MM.1S (cell line): ENCODE data around the gene RABGAP1L.

Experiments used
- DNase-seq: peaks from one replicate; pipeline ENCODE4 v3.0.0-alpha.2; 2015
- H2AFZ ChIP-seq: fragments of 300-600 bp; sonication (generic); 2 replicates; pipeline ENCODE4 v1.6.0; 2016; ENCODE audit warnings: antibody characterized with exemption, low read length
- H3F3A ChIP-seq: fragments of 300-600 bp; sonication (generic); 2 replicates; pipeline ENCODE4 v1.6.1; 2016; ENCODE audit warnings: mild to moderate bottlenecking, antibody characterized with exemption, low read length, moderate library complexity, mixed read lengths; ENCODE audit not compliant: insufficient read depth
- H3K27ac ChIP-seq: fragments of 300-600 bp; sonication (generic); 2 replicates; pipeline ENCODE4 v1.5.1; 2016; ENCODE audit warnings: mild to moderate bottlenecking, low read length
- H3K27me3 ChIP-seq: fragments of 300-600 bp; sonication (generic); replicated peaks from 2 replicates; pipeline ENCODE4 v1.6.0; 2016; ENCODE audit warnings: low read length; ENCODE audit not compliant: insufficient read depth
- H3K36me3 ChIP-seq: fragments of 300-600 bp; sonication (generic); replicated peaks from 2 replicates; pipeline ENCODE4 v1.6.1; 2016; ENCODE audit warnings: mild to moderate bottlenecking, low read length, mixed read lengths; ENCODE audit not compliant: insufficient read depth
- H3K4me1 ChIP-seq: fragments of 300-600 bp; sonication (generic); 2 replicates; pipeline ENCODE4 v1.6.1; 2016; ENCODE audit warnings: low read length, mixed read lengths
- H3K4me2 ChIP-seq: fragments of 300-600 bp; sonication (generic); 2 replicates; pipeline ENCODE4 v1.6.0; 2016; ENCODE audit warnings: low read depth, low read length
- H3K4me3 ChIP-seq: fragments of 300-600 bp; sonication (generic); 2 replicates; pipeline ENCODE4 v1.5.1; 2016; ENCODE audit warnings: low read length, mixed read lengths
- H3K79me2 ChIP-seq: fragments of 300-600 bp; sonication (generic); 2 replicates; pipeline ENCODE4 v1.6.1; 2016; ENCODE audit warnings: mixed run types, low read length, mixed read lengths
- H3K9ac ChIP-seq: fragments of 300-600 bp; sonication (generic); 2 replicates; pipeline ENCODE4 v1.6.1; 2016; ENCODE audit warnings: low read length, mixed read lengths
- H3K9me2 ChIP-seq: fragments of 300-600 bp; sonication (generic); replicated peaks from 2 replicates; pipeline ENCODE4 v1.6.1; 2016; ENCODE audit warnings: mild to moderate bottlenecking, low read length, mixed read lengths; ENCODE audit not compliant: insufficient read depth
- H3K9me3 ChIP-seq: fragments of 300-600 bp; sonication (generic); replicated peaks from 2 replicates; pipeline ENCODE4 v1.6.1; 2016; ENCODE audit warnings: mild to moderate bottlenecking, low read length, mixed read lengths; ENCODE audit not compliant: insufficient read depth
- H4K20me1 ChIP-seq: fragments of 300-600 bp; sonication (generic); 2 replicates; pipeline ENCODE4 v1.6.1; 2016; ENCODE audit warnings: mild to moderate bottlenecking, low read length, moderate library complexity, mixed read lengths; ENCODE audit not compliant: insufficient read depth
- EZH2 ChIP-seq: fragments of 300-600 bp; sonication (generic); optimal IDR thresholded peaks from 2 replicates; pipeline ENCODE3; 2017; ENCODE audit warnings: low read depth, mild to moderate bottlenecking, antibody characterized with exemption, low read length, mixed read lengths
- EZH2phosphoT487 ChIP-seq: fragments of 300-600 bp; sonication (generic); IDR thresholded peaks from 2 replicates; pipeline ENCODE4 v1.6.1; 2018; ENCODE audit warnings: antibody characterized with exemption, low read length
- TF ChIP-seq, protein P1 (sequence below): fragments of 300-600 bp; sonication (generic); IDR thresholded peaks from 2 replicates; pipeline ENCODE4 v1.5.1; 2016; ENCODE audit warnings: antibody characterized with exemption, low read length, mixed read lengths

The RABGAP1L gene

DNA sequence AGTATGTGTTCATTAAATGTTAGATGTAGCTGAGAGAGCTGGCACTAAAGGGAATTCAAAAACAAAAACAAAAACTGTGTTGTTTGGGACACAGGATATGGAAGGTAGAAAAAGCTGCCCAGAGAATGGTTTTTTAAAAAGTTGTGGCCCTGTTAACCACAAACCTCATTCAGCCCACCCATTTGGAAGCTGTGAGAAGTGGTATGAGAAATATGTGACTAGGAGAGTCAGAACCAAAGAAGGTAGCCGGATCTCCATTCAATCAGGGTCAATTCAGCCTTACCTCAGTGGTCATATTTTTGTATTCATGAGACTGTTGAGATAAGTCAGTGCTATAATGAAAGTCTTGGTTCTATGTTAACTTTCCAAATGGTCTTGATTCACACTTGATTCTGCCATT is 810.7 kb downstream of the RABGAP1L start:
- no peaks in the 10 kb centered on the region for H3K27me3 ChIP-seq
- H3K4me1 ChIP-seq, result peaks cover 74% of the 10 kb centered on the region
- H3K36me3 ChIP-seq, result no peaks in the 10 kb centered on the region
- TF ChIP-seq, protein P1, sequence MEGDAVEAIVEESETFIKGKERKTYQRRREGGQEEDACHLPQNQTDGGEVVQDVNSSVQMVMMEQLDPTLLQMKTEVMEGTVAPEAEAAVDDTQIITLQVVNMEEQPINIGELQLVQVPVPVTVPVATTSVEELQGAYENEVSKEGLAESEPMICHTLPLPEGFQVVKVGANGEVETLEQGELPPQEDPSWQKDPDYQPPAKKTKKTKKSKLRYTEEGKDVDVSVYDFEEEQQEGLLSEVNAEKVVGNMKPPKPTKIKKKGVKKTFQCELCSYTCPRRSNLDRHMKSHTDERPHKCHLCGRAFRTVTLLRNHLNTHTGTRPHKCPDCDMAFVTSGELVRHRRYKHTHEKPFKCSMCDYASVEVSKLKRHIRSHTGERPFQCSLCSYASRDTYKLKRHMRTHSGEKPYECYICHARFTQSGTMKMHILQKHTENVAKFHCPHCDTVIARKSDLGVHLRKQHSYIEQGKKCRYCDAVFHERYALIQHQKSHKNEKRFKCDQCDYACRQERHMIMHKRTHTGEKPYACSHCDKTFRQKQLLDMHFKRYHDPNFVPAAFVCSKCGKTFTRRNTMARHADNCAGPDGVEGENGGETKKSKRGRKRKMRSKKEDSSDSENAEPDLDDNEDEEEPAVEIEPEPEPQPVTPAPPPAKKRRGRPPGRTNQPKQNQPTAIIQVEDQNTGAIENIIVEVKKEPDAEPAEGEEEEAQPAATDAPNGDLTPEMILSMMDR, result no peak
- no peak for TF ChIP-seq EZH2phosphoT487
- TF ChIP-seq EZH2, result no peak
- H3K9me2 ChIP-seq, result no peaks in the 10 kb centered on the region
- H3F3A ChIP-seq, result peaks cover 63% of the 10 kb centered on the region
- H3K4me2 ChIP-seq, result peak overlapping the region; percentile 71
- H3K79me2 ChIP-seq, result no peaks in the 10 kb centered on the region
- no peak overlapping the region for H3K9ac ChIP-seq
- H4K20me1 ChIP-seq, result no peaks in the 10 kb centered on the region
- H2AFZ ChIP-seq, result no peak overlapping the region
- no peak overlapping the region for H3K4me3 ChIP-seq
- DNase-seq, result no peak
- peak overlapping the region; percentile 70; the same call in 1 of the 2 replicates for H3K27ac ChIP-seq
- H3K9me3 ChIP-seq, result no peaks in the 10 kb centered on the region

- Histone ChIP-seq H3K4me2 (peak overlapping the region; percentile 59), H3K79me2 (no peaks in the 10 kb centered on the region)
- no peak for TF ChIP-seq EZH2phosphoT487
- TF ChIP-seq EZH2, result no peak
- TF ChIP-seq, protein P1, result no peak
Observed at GRCh38 chr1:174971466-174971865, 812.1 kb downstream of the RABGAP1L start.

GRCh38 chr1:174971902-174972301 is 812.6 kb downstream of the RABGAP1L start:
- no peak for TF ChIP-seq EZH2
- TF ChIP-seq, protein P1, result peak; percentile 3; the same call in 1 of the 2 replicates
- Histone ChIP-seq H3K27me3 (no peaks in the 10 kb centered on the region), H3K79me2 (no peaks in the 10 kb centered on the region), H3K9ac (peak overlapping the region; percentile 16; the same call in 1 of the 2 replicates), H3F3A (peaks cover 48% of the 10 kb centered on the region), H3K27ac (peak overlapping the region; percentile 54), H3K36me3 (no peaks in the 10 kb centered on the region), H3K4me1 (peaks cover 56% of the 10 kb centered on the region), H3K9me2 (no peaks in the 10 kb centered on the region), H3K9me3 (no peaks in the 10 kb centered on the region), H2AFZ (0 out of 2 replicates have a peak overlapping the region, but pooled peaks have one; percentile 3), H3K4me3 (peak overlapping the region; percentile 11), H4K20me1 (no peaks in the 10 kb centered on the region), H3K4me2 (peak overlapping the region; percentile 59)
- peak; percentile 75 for DNase-seq

More at GRCh38 chr1:174971466-174971865, 812.1 kb downstream of the RABGAP1L start:
- DNase-seq, result peak; percentile 40
- Histone ChIP-seq H3K4me3 (peak overlapping the region; percentile 11), H3K9me3 (no peaks in the 10 kb centered on the region), H3K27ac (peak overlapping the region; percentile 54; the same call in 1 of the 2 replicates), H3K9me2 (no peaks in the 10 kb centered on the region), H3K36me3 (no peaks in the 10 kb centered on the region), H3K4me1 (peaks cover 59% of the 10 kb centered on the region), H2AFZ (0 out of 2 replicates have a peak overlapping the region, but pooled peaks have one; percentile 5), H3F3A (peaks cover 49% of the 10 kb centered on the region), H3K27me3 (no peaks in the 10 kb centered on the region), H4K20me1 (no peaks in the 10 kb centered on the region), H3K9ac (peak overlapping the region; percentile 16; the same call in 1 of the 2 replicates)
